NT2/D1 (cell line): Measurements from ENCODE around the gene SPTBN2.

ENCODE experiments used
- DNase-seq: peaks from one replicate; pipeline ENCODE4 v3.0.0-alpha.2; 2011; ENCODE audit warnings: low read depth, low spot score
- H3K27me3 ChIP-seq: 2 replicates; pipeline ENCODE4 v1.6.0; 2011; ENCODE audit warnings: mild to moderate bottlenecking; ENCODE audit not compliant: insufficient read length, insufficient read depth
- H3K36me3 ChIP-seq: 2 replicates; pipeline ENCODE4 v1.6.1; 2011; ENCODE audit warnings: mild to moderate bottlenecking, low read length, mixed read lengths; ENCODE audit not compliant: insufficient read depth, insufficient read length
- H3K4me1 ChIP-seq: 2 replicates; pipeline ENCODE4 v1.5.1; 2011; ENCODE audit not compliant: insufficient read depth, insufficient read length
- H3K4me3 ChIP-seq: 2 replicates; pipeline ENCODE4 v1.5.1; 2011; ENCODE audit warnings: low read depth; ENCODE audit not compliant: insufficient read length
- H3K9ac ChIP-seq: 2 replicates; pipeline ENCODE4 v1.6.0; 2011; ENCODE audit warnings: low read depth; ENCODE audit not compliant: insufficient read length
- H3K9me3 ChIP-seq: 2 replicates; pipeline ENCODE4 v1.5.1; 2011; ENCODE audit warnings: mild to moderate bottlenecking, low read length; ENCODE audit not compliant: insufficient read depth
- SUZ12 ChIP-seq: IDR thresholded peaks from 2 replicates; pipeline ENCODE4 v1.6.1; 2011; ENCODE audit not compliant: insufficient read length, insufficient read depth; ENCODE audit errors: extremely low read depth
- YY1 ChIP-seq: IDR thresholded peaks from 2 replicates; pipeline ENCODE4 v1.6.1; 2011; ENCODE audit not compliant: insufficient read length, insufficient read depth
- ZNF274 ChIP-seq: IDR thresholded peaks from 2 replicates; pipeline ENCODE4 v1.6.1; 2011; ENCODE audit warnings: mild to moderate bottlenecking, low read depth, low read length

SPTBN2 gene

DNA sequence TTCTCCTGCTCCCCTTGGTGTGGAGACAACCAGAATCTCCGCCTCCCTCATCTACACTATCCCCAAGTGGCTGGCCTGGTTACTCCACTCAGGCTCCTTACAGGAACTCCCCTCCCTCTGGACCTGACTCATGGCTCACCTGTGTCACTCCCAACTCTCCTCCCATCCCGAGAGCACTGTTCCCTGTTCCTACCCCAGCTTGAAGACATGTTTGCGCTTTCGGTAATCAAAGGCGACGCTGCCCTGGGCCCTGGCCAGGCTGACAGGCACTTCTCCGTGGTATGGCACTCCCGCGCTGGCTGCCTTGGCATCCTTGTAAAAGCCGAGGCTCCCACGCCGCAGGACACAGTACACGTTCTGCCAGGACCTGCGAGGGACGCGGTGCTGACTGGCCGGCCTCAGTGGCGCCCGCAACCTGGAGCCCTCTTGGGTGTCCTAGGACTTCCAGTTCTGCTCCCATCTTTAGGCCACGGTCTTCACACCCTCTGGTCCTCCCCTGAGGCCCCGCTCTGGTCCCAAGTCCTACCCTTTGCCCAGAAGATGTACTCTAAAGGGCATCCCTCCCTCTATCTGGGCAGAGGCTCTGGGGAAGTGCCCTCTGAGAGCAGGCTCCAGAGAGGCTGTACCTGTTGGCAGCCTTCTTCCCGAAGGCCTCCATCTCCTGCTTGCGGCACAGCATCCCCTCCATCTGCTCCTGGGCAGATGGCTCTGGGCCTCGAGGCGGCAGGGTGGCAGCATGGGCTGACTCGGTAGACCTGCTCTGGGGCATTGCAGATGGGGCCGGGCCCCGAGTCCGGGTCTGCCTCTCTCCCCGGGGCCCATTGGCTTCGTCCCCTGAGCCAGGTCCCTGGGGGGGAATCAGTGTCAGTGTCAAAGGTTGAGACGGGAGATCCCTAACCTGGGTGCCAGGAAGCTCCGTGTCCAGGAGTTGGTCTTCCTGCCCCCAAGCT is 41.9 kb downstream of the SPTBN2 start:
- TF ChIP-seq YY1 (no peak), SUZ12 (no peak), ZNF274 (no peak)
- peaks cover 83% of the 10 kb centered on the region for H3K36me3 ChIP-seq
- H3K9me3 ChIP-seq = no peaks in the 10 kb centered on the region
- H3K4me1 ChIP-seq = peaks cover 19% of the 10 kb centered on the region
- no peak overlapping the region for H3K4me3 ChIP-seq
- H3K9ac ChIP-seq = no peak overlapping the region
- DNase-seq = no peak
- no peaks in the 10 kb centered on the region for H3K27me3 ChIP-seq

DNA sequence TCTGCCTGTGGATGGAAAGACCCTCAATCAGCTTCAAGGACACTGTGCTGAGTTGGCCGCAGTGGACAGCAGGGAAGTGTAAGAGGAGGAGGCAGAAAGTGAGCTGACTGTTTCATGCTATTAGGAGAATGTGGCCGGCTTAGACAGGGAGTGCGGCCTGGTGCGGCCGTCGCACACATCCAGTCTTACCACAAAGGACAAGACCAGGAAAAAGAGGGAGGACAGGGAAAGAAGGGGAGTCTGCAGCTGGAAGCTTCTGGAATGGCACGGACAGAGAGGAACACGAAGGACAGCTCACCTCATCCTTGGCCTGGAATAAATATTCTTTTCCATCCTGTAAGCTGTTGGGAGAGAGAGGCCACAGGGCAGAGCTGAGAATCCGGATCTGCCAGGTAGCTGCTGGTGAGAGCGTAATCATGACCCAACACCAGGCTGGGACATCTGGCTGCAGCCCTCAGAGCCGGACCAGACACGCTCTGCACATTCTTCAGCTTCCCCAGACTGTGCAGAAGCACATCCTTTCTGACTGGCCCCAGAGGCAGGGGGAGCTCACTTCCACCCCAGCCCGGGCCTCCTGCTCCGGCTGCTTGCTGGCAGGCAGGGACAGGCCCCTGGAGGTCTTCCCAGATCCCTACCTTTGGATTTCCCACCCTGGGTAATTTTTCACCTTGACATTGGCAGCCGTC is 42.8 kb downstream of the SPTBN2 start:
- no peak for TF ChIP-seq ZNF274
- TF ChIP-seq YY1 = no peak
- TF ChIP-seq SUZ12 = no peak
- peaks cover 2% of the 10 kb centered on the region; the same call in 1 of the 2 replicates for H3K9me3 ChIP-seq
- no peak for DNase-seq
- no peak overlapping the region for H3K4me3 ChIP-seq
- no peaks in the 10 kb centered on the region for H3K27me3 ChIP-seq
- peaks cover 18% of the 10 kb centered on the region for H3K4me1 ChIP-seq
- H3K9ac ChIP-seq = no peak overlapping the region
- H3K36me3 ChIP-seq = peaks cover 75% of the 10 kb centered on the region

DNA sequence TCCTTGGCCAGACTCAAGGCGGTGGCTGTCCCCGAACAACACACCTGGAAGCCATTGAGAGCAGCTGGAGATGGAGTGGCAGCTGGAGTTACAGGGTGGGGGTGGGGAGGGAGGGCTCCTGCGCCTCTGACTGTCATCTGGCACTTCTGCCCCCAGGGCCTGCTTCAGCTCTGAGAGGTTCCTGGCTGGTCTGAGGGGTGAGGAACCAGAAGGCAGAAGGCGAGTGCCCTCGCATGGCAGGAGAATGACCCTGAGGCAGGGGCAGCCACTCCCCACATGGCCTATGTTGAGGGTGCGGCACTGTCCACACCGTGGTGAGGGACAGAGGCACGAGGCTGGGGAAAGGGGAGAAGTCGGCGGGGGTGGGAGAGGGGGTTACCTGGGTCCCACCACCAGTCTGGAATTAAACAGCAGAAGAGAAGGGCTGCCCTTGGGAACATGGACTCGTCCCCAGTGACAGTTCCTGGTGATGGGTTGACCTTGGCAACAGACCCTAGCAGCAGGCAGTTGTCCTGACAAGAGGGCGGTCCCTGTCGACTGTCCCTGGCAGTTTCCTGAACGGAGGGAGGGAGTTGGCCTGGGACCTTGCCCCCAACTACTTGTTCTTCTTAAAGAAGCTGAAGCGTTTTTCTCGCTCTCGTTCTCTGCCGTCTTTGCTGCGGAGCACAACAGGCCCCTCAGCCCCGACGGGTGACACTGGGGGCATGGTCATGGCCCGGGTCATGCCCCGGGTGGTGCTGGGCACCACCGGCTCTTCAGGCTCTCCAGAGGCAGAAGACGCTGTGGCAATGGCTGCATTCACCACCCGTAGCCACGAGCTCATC is 43.5 kb downstream of the SPTBN2 start:
- no peaks in the 10 kb centered on the region for H3K27me3 ChIP-seq
- TF ChIP-seq YY1 (no peak), ZNF274 (no peak), SUZ12 (no peak)
- H3K4me1 ChIP-seq = peaks cover 17% of the 10 kb centered on the region
- peaks cover 6% of the 10 kb centered on the region; the same call in 1 of the 2 replicates for H3K9me3 ChIP-seq
- peaks cover 70% of the 10 kb centered on the region for H3K36me3 ChIP-seq
- H3K4me3 ChIP-seq = no peak overlapping the region
- H3K9ac ChIP-seq = no peak overlapping the region
- DNase-seq = no peak

DNA sequence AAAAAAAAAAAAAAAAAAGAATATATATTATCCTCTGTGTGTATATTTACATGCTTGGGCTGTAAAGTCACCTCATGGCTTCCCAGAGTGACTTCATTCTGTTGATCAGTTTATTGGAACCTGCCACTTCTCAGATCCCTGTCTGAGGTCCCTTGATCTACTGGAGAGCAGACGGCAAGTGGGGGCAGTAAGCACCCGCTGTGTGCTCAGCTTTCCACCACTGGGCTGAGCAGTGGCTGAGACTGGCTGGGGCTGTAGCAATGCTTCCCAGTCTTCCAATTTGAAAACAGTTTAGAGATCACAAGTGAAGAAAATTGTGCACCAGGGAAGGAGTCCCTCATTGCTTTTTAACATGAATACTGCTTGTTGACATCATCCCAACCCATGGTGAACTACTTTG is 44.4 kb downstream of the SPTBN2 start:
- DNase-seq = no peak
- Histone ChIP-seq H3K36me3 (peaks cover 61% of the 10 kb centered on the region), H3K9me3 (peaks cover 6% of the 10 kb centered on the region; the same call in 1 of the 2 replicates), H3K4me3 (no peak overlapping the region), H3K27me3 (no peaks in the 10 kb centered on the region), H3K9ac (no peak overlapping the region), H3K4me1 (peaks cover 15% of the 10 kb centered on the region)
- TF ChIP-seq YY1 (no peak), SUZ12 (no peak), ZNF274 (no peak)

DNA sequence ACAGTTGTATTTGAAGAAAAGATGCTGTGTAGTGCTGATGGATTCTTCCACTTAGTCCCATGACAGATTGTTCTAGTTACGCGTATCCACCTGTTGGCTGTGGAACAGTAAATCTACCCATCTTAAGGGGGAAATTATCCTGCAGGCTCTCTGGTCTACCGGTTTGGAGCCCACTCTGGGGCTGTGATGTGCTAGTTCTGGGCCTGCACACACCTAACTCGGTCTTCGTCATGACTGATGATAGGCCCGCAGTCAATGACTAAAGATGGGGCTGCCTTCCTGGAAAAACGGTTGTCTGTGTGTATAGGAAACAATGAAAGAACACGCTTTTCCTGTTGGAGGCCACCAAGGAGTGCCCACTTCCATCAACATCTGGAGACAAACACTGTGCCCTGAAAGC is 45.1 kb downstream of the SPTBN2 start:
- no peak overlapping the region for H3K4me3 ChIP-seq
- H3K9me3 ChIP-seq = peaks cover 6% of the 10 kb centered on the region; the same call in 1 of the 2 replicates
- no peaks in the 10 kb centered on the region for H3K27me3 ChIP-seq
- H3K9ac ChIP-seq = peak overlapping the region; percentile 11
- H3K36me3 ChIP-seq = peaks cover 54% of the 10 kb centered on the region
- H3K4me1 ChIP-seq = peaks cover 15% of the 10 kb centered on the region
- no peak for DNase-seq
- TF ChIP-seq YY1 (no peak), SUZ12 (no peak), ZNF274 (no peak)

DNA sequence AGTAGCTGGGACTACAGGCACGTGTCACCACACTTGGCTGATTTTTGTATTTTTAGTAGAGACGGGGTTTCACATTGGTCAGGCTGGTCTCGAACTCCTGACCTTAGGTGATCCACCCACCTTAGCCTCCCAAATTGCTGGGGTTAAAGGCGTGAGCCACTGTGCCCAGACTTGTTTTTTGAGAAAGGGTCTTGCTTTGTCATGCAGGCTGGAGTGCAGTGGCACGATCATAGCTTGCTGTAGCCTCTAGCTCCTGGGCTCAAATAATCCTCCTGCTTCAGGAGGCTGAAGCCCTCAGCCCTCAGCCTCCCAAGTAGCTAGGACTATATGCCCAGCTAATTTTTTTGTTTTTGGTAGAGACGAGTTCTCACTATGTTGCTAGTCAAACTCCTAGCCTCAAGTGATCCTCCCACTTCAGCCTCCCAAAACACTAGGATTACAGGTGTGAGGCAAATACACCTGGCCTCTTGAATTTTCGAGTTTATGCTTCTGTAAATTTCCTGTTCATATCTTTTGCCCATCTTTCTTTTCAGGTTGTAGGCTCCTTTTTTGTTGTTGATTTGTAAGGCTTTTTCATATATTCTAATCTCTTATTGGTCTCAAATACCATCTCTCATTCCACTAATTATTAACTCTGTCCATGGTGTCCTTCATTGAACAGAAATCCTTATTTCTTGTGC is 47.9 kb downstream of the SPTBN2 start:
- no peaks in the 10 kb centered on the region for H3K27me3 ChIP-seq
- no peak for DNase-seq
- no peak overlapping the region for H3K9ac ChIP-seq
- peaks cover 6% of the 10 kb centered on the region; the same call in 1 of the 2 replicates for H3K9me3 ChIP-seq
- TF ChIP-seq YY1 (no peak), ZNF274 (no peak), SUZ12 (no peak)
- H3K4me1 ChIP-seq = peaks cover 11% of the 10 kb centered on the region
- H3K36me3 ChIP-seq = peaks cover 33% of the 10 kb centered on the region
- H3K4me3 ChIP-seq = no peak overlapping the region
